Measurements from ENCODE around the gene NUDT12.

GRCh38 chr5:103565719-103566118 lies 3.1 kb upstream of the NUDT12 start:
- no peak for TF ChIP-seq CTCF (IDR thresholded peaks at IDR 0.05)
- TF ChIP-seq POLR2A (IDR thresholded peaks at IDR 0.05), result no peak
